Smooth muscle cell (in vitro differentiated cells): Measurements from ENCODE around the gene PARP3. TPM values are rescaled to one million over a fixed set of nuclear protein-coding genes. Genes with fewer than 3 reads are reported as not detected.

ENCODE experiments used
- DNase-seq: peaks from one replicate; lab custom pipeline; 2025; ENCODE audit not compliant: unreplicated experiment; lab: John Stamatoyannopoulos, UW
- H2AFZ ChIP-seq: fragments of 200-600 bp; sonication (generic); 2 replicates; pipeline ENCODE4 v1.6.0; 2016; ENCODE audit warnings: antibody characterized with exemption, low read depth, mild to moderate bottlenecking
- H3F3A ChIP-seq: fragments of 200-600 bp; sonication (generic); 2 replicates; pipeline ENCODE4 v1.6.0; 2017; ENCODE audit warnings: antibody characterized with exemption, low read depth
- H3K27ac ChIP-seq: fragments of 200-600 bp; sonication (generic); 2 replicates; pipeline ENCODE4 v1.5.1; 2016; ENCODE audit warnings: low read depth, mild to moderate bottlenecking
- H3K27me3 ChIP-seq: fragments of 200-600 bp; sonication (generic); 2 replicates; pipeline ENCODE4 v1.6.1; 2016; ENCODE audit warnings: low read depth, mild to moderate bottlenecking
- H3K36me3 ChIP-seq: fragments of 200-600 bp; sonication (generic); 2 replicates; pipeline ENCODE4 v1.5.1; 2016; ENCODE audit warnings: low read depth
- H3K4me1 ChIP-seq: fragments of 200-600 bp; sonication (generic); 2 replicates; pipeline ENCODE4 v1.5.1; 2016; ENCODE audit warnings: low read depth
- H3K4me2 ChIP-seq: fragments of 200-600 bp; sonication (generic); 2 replicates; pipeline ENCODE4 v1.6.0; 2016; ENCODE audit warnings: mild to moderate bottlenecking
- H3K4me3 ChIP-seq: fragments of 200-600 bp; sonication (generic); 2 replicates; pipeline ENCODE4 v1.5.1; 2016; ENCODE audit warnings: mild to moderate bottlenecking
- H3K79me2 ChIP-seq: fragments of 200-600 bp; sonication (generic); 2 replicates; pipeline ENCODE4 v1.6.0; 2016; ENCODE audit warnings: low read depth, mild to moderate bottlenecking
- H3K9ac ChIP-seq: fragments of 200-600 bp; sonication (generic); 2 replicates; pipeline ENCODE4 v1.6.0; 2016; ENCODE audit warnings: low read depth
- H3K9me3 ChIP-seq: fragments of 200-600 bp; sonication (generic); replicated peaks from 2 replicates; pipeline ENCODE4 v1.5.1; 2016; ENCODE audit warnings: low read depth
- H4K20me1 ChIP-seq: fragments of 200-600 bp; sonication (generic); 2 replicates; pipeline ENCODE4 v1.6.0; 2016; ENCODE audit warnings: low read depth
- CTCF ChIP-seq: fragments of 200-600 bp; sonication (generic); IDR thresholded peaks from 2 replicates; pipeline ENCODE4 v1.5.1; 2017; ENCODE audit warnings: borderline replicate concordance, mild to moderate bottlenecking, antibody characterized with exemption; ENCODE audit not compliant: insufficient read depth, poor library complexity, severe bottlenecking
- WGBS: methylation state at CpG from one replicate; pipeline ENCODE4 v1.1.7; 2016; ENCODE audit warnings: low lambda C conversion rate; 5-methylcytosine and 5-hydroxymethylcytosine counted together
- polyA plus RNA-seq: library from polyadenylated mRNA; unstranded; fragments of >200 nt; fragmentation: Nextera tagmentation; extraction: Ambion mirVana; gene quantifications from 2 replicates; pipeline ENCODE4 v1.2.1, GENCODE V29; 2016
- total RNA-seq: library from RNA; depleted of rRNA; stranded (reverse); fragments of >200 nt; gene quantifications from 2 replicates; pipeline ENCODE4 v1.2.3, GENCODE V29; 2014

PARP3 gene
- total and polyA plus RNA-seq, 2 experiments from 2014 or later, result 7.2 to 10.5 TPM

- 100% methylated on average over 1 of the region's 1 CpG for WGBS
- no peak for DNase-seq
- no peaks in the 10 kb centered on the region for H3K79me2 ChIP-seq
Measured at GRCh38 chr3:51930439-51930838, 11.7 kb upstream of the PARP3 start.

DNA sequence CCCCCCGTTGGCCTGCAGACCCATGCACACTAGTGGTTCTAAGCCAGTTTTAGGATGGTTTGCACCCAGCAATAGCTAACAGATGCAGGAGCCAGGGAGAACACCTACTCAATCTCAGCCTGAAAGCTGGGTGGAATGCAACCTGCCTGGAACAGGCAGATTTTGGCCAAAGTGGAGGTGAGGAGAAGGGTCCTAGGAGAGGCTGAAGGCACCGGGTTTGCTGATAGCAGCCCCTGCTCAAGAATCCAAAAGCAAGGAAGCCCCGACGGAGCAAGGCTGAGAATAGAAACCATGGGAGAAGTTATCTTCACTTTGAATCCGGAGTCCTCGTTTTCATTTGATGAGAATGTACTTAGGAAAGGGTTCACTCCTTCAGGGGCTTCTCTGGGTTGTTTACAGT is 10.4 kb upstream of the PARP3 start:
- H3F3A ChIP-seq, result no peaks in the 10 kb centered on the region
- H3K27me3 ChIP-seq, result no peaks in the 10 kb centered on the region
- 100% methylated on average over 6 of the region's 6 CpGs for WGBS
- no peaks in the 10 kb centered on the region for H3K9me3 ChIP-seq
- H3K4me3 ChIP-seq, result no peak overlapping the region
- H3K79me2 ChIP-seq, result no peaks in the 10 kb centered on the region
- no peak overlapping the region for H3K9ac ChIP-seq
- H2AFZ ChIP-seq, result no peak overlapping the region
- DNase-seq, result no peak
- H3K27ac ChIP-seq, result no peak overlapping the region
- TF ChIP-seq CTCF, result no peak
- no peak overlapping the region for H3K4me2 ChIP-seq
- no peaks in the 10 kb centered on the region for H3K36me3 ChIP-seq
- no peaks in the 10 kb centered on the region for H4K20me1 ChIP-seq
- no peaks in the 10 kb centered on the region for H3K4me1 ChIP-seq

More at GRCh38 chr3:51930439-51930838, 11.7 kb upstream of the PARP3 start:
- Histone ChIP-seq H3K4me2 (no peak overlapping the region), H3K4me3 (no peak overlapping the region), H4K20me1 (no peaks in the 10 kb centered on the region), H3K36me3 (no peaks in the 10 kb centered on the region), H3K9ac (no peak overlapping the region), H3K27ac (no peak overlapping the region), H2AFZ (no peak overlapping the region), H3F3A (no peaks in the 10 kb centered on the region), H3K27me3 (no peaks in the 10 kb centered on the region), H3K9me3 (no peaks in the 10 kb centered on the region), H3K4me1 (no peaks in the 10 kb centered on the region)
- TF ChIP-seq CTCF, result no peak

DNA sequence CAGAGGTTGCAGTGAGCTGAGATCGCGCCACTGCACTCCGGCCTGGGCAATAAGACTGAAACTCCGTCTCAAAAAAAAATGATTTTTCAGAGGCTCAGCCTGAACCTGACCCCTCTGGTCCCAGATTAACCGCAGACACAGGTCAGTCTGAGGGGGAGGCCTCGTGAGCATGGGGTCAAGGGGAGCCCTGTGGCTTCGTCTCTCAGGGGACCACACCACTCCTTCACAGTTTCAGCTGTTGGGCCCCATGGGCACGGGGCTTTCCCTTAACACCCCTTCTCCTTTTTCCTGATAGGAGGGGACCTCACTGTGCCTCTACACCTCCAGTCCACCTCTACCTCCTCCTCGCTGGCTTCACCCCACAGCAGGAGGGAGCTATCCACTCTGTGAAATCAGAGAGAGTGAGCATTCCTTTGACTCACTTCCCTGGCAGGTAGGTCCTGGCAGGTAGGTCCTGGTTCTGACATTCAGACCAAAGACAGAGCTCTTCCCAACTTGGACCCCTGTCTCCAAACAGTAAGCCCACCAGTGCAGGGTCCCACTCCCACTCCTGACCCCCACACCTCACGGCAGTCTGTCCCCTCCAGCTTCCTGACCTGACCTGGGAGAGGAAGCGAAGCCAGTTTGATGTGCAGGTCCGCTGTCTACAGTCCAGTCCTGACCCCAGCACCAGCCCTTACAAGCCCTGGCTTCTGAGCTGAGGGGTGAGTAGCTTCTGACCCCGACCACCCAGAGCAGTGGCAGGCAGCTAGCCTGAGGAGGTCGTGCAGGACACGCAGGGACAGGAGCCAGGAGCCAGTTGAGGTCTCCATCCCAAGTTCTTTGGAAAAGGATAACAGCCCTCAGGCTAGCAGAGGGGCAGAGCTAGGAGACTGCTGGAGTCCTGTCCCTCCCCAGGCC is 9.4 kb upstream of the PARP3 start:
- H2AFZ ChIP-seq, result no peak overlapping the region
- H3K4me1 ChIP-seq, result no peaks in the 10 kb centered on the region
- no peaks in the 10 kb centered on the region for H3F3A ChIP-seq
- no peak overlapping the region for H3K4me3 ChIP-seq
- no peaks in the 10 kb centered on the region for H3K36me3 ChIP-seq
- no peak overlapping the region for H3K4me2 ChIP-seq
- H3K9ac ChIP-seq, result no peak overlapping the region
- H3K27me3 ChIP-seq, result no peaks in the 10 kb centered on the region
- no peaks in the 10 kb centered on the region for H3K79me2 ChIP-seq
- no peaks in the 10 kb centered on the region for H3K9me3 ChIP-seq
- no peak for DNase-seq
- H3K27ac ChIP-seq, result no peak overlapping the region
- H4K20me1 ChIP-seq, result no peaks in the 10 kb centered on the region
- WGBS, result 98% methylated on average over 15 of the region's 15 CpGs
- no peak for TF ChIP-seq CTCF
